Brain microvascular endothelial cell (primary cell): Measurements from ENCODE around the gene ADGRV1.

Experiments
- DNase-seq: peaks from one replicate; pipeline ENCODE4 v3.0.0-alpha.2; 2020
- H3K27ac ChIP-seq: fragments of 250-450 bp; sonication (Bioruptor Pico); 2 replicates; pipeline ENCODE4 v1.5.1; 2020; ENCODE audit warnings: mild to moderate bottlenecking, moderate library complexity
- H3K27me3 ChIP-seq: fragments of 250-450 bp; sonication (Bioruptor Pico); replicated peaks from 2 replicates; pipeline ENCODE4 v1.5.1; 2020; ENCODE audit warnings: mild to moderate bottlenecking
- H3K36me3 ChIP-seq: fragments of 250-450 bp; sonication (Bioruptor Pico); replicated peaks from 2 replicates; pipeline ENCODE4 v1.5.1; 2020; ENCODE audit warnings: mild to moderate bottlenecking
- H3K4me3 ChIP-seq: 2 replicates; pipeline ENCODE4 v1.5.1; 2011; ENCODE audit warnings: low read depth, mild to moderate bottlenecking, control low read depth, low read length, moderate library complexity
- in situ Hi-C: cut with HindIII; loops from 2 replicates; pipeline ENCODE4 v1.10.0; 2017; ENCODE audit warnings: low sequenced_read_pairs, low pct_ligation_motif_present
- TF ChIP-seq, protein P1 (sequence below): IDR thresholded peaks from 2 replicates; pipeline ENCODE4 v1.5.1; 2011; ENCODE audit warnings: low read depth, mild to moderate bottlenecking, moderate library complexity, low read length, control low read depth, inconsistent platforms; ENCODE audit errors: missing control alignments

The ADGRV1 gene

DNA sequence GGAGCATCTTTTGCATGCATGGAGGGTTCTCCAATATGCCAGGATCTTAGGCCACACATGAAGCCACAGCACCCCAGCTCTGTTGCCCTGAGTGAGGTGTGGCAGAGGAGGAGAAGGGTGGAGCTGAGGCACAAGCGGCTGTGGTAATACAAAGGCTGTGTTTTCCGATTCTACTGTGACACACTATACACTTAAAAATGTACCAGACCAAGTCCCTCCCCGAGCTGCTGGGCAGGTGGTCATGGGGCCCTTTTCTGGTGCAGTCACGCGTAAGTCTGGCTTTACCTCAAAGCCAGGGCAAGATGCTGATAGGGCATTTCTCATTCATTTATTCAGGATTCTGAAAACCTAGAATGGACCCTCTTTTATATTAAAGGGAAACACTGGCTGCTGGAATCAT lies 3.7 kb downstream of the ADGRV1 start:
- Histone ChIP-seq H3K27ac (no peak overlapping the region), H3K36me3 (no peaks in the 10 kb centered on the region), H3K4me3 (no peak overlapping the region), H3K27me3 (peaks cover 33% of the 10 kb centered on the region)
- TF ChIP-seq, protein P1, sequence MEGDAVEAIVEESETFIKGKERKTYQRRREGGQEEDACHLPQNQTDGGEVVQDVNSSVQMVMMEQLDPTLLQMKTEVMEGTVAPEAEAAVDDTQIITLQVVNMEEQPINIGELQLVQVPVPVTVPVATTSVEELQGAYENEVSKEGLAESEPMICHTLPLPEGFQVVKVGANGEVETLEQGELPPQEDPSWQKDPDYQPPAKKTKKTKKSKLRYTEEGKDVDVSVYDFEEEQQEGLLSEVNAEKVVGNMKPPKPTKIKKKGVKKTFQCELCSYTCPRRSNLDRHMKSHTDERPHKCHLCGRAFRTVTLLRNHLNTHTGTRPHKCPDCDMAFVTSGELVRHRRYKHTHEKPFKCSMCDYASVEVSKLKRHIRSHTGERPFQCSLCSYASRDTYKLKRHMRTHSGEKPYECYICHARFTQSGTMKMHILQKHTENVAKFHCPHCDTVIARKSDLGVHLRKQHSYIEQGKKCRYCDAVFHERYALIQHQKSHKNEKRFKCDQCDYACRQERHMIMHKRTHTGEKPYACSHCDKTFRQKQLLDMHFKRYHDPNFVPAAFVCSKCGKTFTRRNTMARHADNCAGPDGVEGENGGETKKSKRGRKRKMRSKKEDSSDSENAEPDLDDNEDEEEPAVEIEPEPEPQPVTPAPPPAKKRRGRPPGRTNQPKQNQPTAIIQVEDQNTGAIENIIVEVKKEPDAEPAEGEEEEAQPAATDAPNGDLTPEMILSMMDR: no peak
- DNase-seq: no peak
- in situ Hi-C loops: no loop called here

- Histone ChIP-seq H3K4me3 (no peak overlapping the region), H3K27ac (no peak overlapping the region), H3K36me3 (no peaks in the 10 kb centered on the region), H3K27me3 (peaks cover 25% of the 10 kb centered on the region)
- TF ChIP-seq, protein P1: no peak
- in situ Hi-C loops: no loop called here
- no peak for DNase-seq
Observed at GRCh38 chr5:90563108-90563507, 4.5 kb downstream of the ADGRV1 start.

DNA sequence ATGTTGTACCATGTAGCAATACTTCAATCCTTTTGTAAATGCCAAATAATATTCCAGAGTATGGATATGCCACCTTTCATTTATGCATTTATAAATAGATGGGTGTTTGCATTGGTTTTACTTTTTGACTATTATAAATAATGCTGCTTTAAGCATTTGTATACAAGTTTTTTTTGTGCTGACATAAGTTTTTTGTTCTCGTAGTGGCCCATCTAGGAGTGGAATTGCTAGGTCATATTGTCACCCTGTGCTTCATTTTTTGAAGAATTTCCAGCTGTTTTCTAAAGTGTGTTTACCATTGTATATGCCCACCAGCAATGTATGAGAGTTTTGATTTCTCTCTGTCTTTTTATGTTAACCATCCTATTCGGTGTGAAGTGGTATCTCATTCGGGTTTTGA lies 6.9 kb downstream of the ADGRV1 start:
- TF ChIP-seq, protein P1: no peak
- no peak for DNase-seq
- H3K27ac ChIP-seq: no peak overlapping the region
- no peaks in the 10 kb centered on the region for H3K36me3 ChIP-seq
- in situ Hi-C loops: no loop called here
- peaks cover 14% of the 10 kb centered on the region for H3K27me3 ChIP-seq
- no peak overlapping the region for H3K4me3 ChIP-seq

- Histone ChIP-seq H3K4me3 (no peak overlapping the region), H3K36me3 (no peaks in the 10 kb centered on the region), H3K27ac (no peak overlapping the region), H3K27me3 (peaks cover 3% of the 10 kb centered on the region)
- TF ChIP-seq, protein P1: no peak
- no peak for DNase-seq
- in situ Hi-C loops: no loop called here
Observed at GRCh38 chr5:90569084-90569483, 10.5 kb downstream of the ADGRV1 start.

DNA sequence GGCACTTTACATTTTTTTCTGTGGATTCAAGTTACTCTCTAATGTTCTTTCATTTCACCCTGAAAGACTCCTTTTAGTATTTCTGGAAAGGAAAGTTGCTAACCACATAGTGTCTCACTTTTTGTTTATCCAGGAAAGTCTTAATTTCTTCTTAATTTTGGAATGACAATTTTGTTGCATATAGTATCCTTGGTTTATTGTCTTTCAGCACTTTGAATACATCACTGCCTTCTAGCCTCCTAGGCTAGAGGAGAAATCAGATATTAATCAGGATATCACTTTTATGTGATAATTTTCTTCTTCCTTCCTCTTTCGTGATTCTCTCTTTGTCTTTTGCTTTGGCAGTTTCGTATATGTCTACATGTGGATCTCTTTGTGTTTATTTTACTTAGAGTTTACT lies 11.4 kb downstream of the ADGRV1 start:
- TF ChIP-seq, protein P1: no peak
- in situ Hi-C loops: no loop called here
- Histone ChIP-seq H3K4me3 (no peak overlapping the region), H3K27me3 (peaks cover 3% of the 10 kb centered on the region), H3K27ac (no peak overlapping the region), H3K36me3 (no peaks in the 10 kb centered on the region)
- no peak for DNase-seq

GRCh38 chr5:90571147-90571773 lies 12.7 kb downstream of the ADGRV1 start:
- DNase-seq: no peak
- Histone ChIP-seq H3K4me3 (no peak overlapping the region), H3K36me3 (no peaks in the 10 kb centered on the region), H3K27me3 (peaks cover 3% of the 10 kb centered on the region), H3K27ac (no peak overlapping the region)
- TF ChIP-seq, protein P1: no peak
- in situ Hi-C loops: no loop called here
